Measurements from ENCODE around the gene PRCD.

DNA sequence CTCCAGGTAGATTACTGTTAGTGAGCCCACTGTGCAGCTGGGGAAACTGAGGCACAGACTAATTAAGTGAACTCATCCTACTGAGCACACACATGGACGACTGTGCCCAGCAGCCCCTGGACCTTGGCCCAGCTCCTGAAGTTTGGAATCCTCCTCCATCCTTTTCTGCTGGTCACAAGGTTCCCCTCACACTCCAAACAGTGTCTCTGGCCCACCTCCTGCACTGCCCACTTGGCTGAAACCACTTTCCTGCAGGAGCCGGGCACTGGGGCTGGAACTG lies 42.2 kb upstream of the PRCD start:
- TF ChIP-seq CTCF (IDR thresholded peaks at IDR 0.05) = no peak
- TF ChIP-seq ZFX (IDR thresholded peaks at IDR 0.05; ENCODE audit: borderline replicate concordance) = no peak

Data from 22Rv1 (cell line).